ENCODE results near the gene PDE7B.

GRCh38 chr6:136033416-136033815 is 181.9 kb downstream of the PDE7B start:
- TF ChIP-seq CTCF (IDR thresholded peaks at IDR 0.05) (no peak), POLR2A (IDR thresholded peaks at IDR 0.05; ENCODE audit: low read depth) (no peak), EP300 (IDR thresholded peaks at IDR 0.05) (no peak)
